ENCODE data around the gene STXBP6.
"Not testable (repeated sequence)": the region's sequence is repeated elsewhere in the genome, so short reads cannot be mapped to it uniquely, and the experiment has no call there.

The STXBP6 gene

DNA sequence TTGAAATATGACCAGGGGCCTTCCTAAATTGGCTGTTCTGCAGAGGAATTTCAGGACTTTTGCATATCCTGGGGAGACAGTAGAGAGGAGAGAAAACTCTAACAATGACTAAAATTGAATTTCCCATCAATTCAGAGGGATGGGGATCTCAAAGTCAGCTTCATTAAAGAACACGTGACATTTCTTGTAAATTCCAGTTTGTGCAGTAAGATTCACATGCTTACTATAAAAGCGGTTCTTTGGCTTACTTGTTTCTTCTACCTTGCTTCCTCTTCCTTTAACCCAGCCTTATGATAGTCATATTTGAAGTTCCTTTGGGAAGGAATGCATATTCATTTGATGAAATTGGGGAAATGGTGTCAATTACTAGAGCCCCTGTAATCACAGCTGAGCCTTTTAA is 272.3 kb downstream of the STXBP6 start:
- no peak for DNase-seq (ENCODE audit: low read depth)
- no peak overlapping the region for H3K4me3 ChIP-seq (ENCODE audit: low read length)
- TF ChIP-seq, protein P1, sequence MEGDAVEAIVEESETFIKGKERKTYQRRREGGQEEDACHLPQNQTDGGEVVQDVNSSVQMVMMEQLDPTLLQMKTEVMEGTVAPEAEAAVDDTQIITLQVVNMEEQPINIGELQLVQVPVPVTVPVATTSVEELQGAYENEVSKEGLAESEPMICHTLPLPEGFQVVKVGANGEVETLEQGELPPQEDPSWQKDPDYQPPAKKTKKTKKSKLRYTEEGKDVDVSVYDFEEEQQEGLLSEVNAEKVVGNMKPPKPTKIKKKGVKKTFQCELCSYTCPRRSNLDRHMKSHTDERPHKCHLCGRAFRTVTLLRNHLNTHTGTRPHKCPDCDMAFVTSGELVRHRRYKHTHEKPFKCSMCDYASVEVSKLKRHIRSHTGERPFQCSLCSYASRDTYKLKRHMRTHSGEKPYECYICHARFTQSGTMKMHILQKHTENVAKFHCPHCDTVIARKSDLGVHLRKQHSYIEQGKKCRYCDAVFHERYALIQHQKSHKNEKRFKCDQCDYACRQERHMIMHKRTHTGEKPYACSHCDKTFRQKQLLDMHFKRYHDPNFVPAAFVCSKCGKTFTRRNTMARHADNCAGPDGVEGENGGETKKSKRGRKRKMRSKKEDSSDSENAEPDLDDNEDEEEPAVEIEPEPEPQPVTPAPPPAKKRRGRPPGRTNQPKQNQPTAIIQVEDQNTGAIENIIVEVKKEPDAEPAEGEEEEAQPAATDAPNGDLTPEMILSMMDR (IDR thresholded peaks at IDR 0.05; ENCODE audit: insufficient read depth, low read depth, low read length, missing control alignments), result no peak

DNA sequence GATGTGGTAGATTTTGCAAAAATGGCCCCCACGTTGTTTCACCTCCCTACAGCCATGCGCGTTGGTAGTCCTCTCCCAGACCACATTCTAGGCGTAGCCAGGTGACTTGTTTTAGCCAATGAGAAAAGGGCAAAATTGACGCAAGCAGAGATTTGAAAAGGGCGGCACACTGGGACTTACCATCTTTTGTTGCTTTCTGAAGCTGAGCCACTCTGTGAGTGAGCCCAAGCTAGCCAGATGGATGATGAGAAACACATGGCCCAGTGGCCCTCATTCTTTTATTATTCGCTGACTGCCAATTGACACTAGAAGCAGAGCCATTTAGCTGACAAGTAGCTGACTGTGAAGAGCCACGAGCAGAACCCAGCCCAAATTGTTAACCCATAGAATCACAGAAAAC is 274.0 kb downstream of the STXBP6 start:
- TF ChIP-seq, protein P1 (IDR thresholded peaks at IDR 0.05; ENCODE audit: insufficient read depth, low read depth, low read length, missing control alignments), result no peak
- no peak for DNase-seq (ENCODE audit: low read depth)
- H3K4me3 ChIP-seq (ENCODE audit: low read length), result no peak overlapping the region

DNA sequence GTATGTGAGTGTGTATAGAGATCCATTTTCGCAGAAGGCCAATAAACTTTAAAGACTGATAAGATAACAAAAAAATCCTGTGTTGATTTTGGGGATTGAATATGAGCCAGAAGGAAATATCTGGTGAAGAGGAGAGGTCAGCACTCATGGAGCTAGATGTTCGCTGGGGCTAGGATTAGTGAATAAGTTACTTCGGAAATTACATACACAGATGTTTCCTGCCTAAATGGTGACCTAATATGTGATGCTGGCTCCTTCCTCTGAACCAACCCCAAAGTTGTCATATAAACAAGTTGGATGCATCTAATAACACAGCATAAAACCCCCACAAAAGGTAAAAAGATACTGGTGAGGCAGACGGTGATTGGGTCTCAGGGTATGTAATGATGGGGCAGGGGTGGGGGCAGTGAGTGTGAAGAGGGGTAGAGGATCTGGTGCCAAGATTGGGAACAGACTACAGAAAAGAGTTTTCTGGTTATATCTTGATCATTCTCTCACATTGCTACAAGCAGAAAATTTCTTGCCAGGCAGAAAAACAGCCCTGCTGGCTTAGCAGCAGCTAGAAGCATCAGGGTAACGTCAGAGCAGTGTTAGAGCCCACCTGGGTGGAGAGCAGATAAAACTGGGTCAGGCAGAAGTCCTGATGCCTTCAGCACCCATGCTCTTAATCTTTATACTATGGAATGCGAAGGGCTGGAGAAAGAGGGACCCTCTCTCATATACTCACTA is 275.6 kb downstream of the STXBP6 start:
- TF ChIP-seq, protein P1 (IDR thresholded peaks at IDR 0.05; ENCODE audit: insufficient read depth, low read depth, low read length, missing control alignments), result no peak
- no peak for DNase-seq (ENCODE audit: low read depth)
- H3K4me3 ChIP-seq (ENCODE audit: low read length), result no peak overlapping the region

DNA sequence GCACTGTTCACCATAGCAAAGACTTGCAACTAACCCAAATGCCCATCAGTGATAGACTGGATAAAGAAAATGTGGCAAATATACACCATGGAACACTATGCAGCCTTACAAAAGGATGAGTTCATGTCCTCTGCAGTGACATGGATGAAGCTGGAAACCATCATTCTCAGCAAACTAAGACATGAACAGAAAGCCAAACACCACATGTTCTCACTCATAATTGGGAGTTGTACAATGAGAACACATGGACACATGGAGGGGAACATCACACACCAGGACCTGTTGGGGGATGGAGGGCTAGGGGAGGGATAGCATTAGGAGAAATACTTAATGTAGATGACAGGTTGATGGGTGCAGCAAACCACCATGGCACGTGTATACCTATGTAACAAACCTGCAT is 276.4 kb downstream of the STXBP6 start:
- not testable (repeated sequence) for H3K4me3 ChIP-seq (ENCODE audit: low read length); DNase-seq (ENCODE audit: low read depth)

DNA sequence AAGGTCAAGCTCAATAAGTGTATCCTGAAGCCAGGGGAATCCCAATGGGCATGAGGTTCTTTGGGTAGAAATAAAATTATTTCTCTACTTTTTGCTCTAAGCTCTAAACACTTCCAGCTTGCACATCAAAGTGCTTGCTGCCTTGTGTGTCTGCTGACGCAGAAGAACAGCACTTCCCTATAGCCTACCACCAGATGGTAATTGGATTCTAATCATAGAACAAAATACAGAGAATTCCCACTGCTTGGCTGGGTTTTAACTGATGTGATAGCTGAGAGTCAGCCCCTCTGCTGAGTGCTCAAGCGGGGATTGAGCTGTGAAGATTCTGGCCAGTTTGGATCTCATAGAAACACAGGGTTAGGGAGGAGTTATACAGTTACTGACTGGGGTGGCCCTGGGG is 283.5 kb downstream of the STXBP6 start:
- no peak for DNase-seq (ENCODE audit: low read depth)
- H3K4me3 ChIP-seq (ENCODE audit: low read length), result no peak overlapping the region
- TF ChIP-seq, protein P1 (IDR thresholded peaks at IDR 0.05; ENCODE audit: insufficient read depth, low read depth, low read length, missing control alignments), result no peak

DNA sequence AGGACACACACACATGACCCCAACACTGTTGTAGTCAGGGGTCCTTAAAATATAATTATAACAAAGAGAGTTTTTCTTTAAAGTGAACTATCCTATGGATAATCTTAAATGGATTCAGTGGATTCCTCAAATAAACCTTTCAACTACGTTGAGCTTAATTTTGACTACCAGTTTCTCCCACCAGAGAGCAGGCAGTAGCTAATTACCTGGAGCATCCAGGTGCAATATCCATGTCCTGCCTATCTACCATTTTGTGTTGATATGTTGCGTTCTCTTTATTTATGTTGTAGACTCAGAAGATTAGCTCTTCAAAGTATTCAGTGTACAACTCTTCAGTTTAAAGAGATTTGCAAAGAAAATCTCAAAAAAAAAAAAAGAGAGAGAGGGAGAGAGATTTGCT is 288.8 kb downstream of the STXBP6 start:
- H3K4me3 ChIP-seq (ENCODE audit: low read length), result no peak overlapping the region
- TF ChIP-seq, protein P1 (IDR thresholded peaks at IDR 0.05; ENCODE audit: insufficient read depth, low read depth, low read length, missing control alignments), result no peak
- DNase-seq (ENCODE audit: low read depth), result no peak
